Neural progenitor cell (in vitro differentiated cells): ENCODE data around the gene PCSK5. TPM values are rescaled to one million over a fixed set of nuclear protein-coding genes. Genes with fewer than 3 reads are reported as not detected.

Experiments used
- DNase-seq: peaks from one replicate; pipeline ENCODE4 v3.0.0-alpha.2; 2016; ENCODE audit warnings: low spot score
- H2AFZ ChIP-seq: fragments of 200-600 bp; sonication (generic); replicated peaks from 2 replicates; pipeline ENCODE4 v1.6.1; 2016; ENCODE audit warnings: antibody characterized with exemption
- H3F3A ChIP-seq: fragments of 200-600 bp; sonication (generic); 2 replicates; pipeline ENCODE4 v1.6.1; 2016; ENCODE audit warnings: antibody characterized with exemption, low read depth
- H3K27ac ChIP-seq: fragments of 200-600 bp; sonication (generic); 2 replicates; pipeline ENCODE4 v1.5.1; 2016; ENCODE audit warnings: mild to moderate bottlenecking
- H3K27me3 ChIP-seq: fragments of 200-600 bp; sonication (generic); 2 replicates; pipeline ENCODE4 v1.6.1; 2016; ENCODE audit warnings: mild to moderate bottlenecking, moderate library complexity
- H3K36me3 ChIP-seq: fragments of 200-600 bp; sonication (generic); 2 replicates; pipeline ENCODE4 v1.5.1; 2016
- H3K4me1 ChIP-seq: fragments of 200-600 bp; sonication (generic); 2 replicates; pipeline ENCODE4 v1.6.1; 2016; ENCODE audit warnings: mixed run types
- H3K4me2 ChIP-seq: fragments of 200-600 bp; sonication (generic); 2 replicates; pipeline ENCODE4 v1.6.1; 2016
- H3K4me3 ChIP-seq: fragments of 200-600 bp; sonication (generic); 2 replicates; pipeline ENCODE4 v1.5.1; 2016
- H3K79me2 ChIP-seq: fragments of 200-600 bp; sonication (generic); 2 replicates; pipeline ENCODE4 v1.6.1; 2016; ENCODE audit warnings: low read depth
- H3K9ac ChIP-seq: fragments of 200-600 bp; sonication (generic); 2 replicates; pipeline ENCODE4 v1.6.1; 2016
- H3K9me3 ChIP-seq: fragments of 200-600 bp; sonication (generic); 2 replicates; pipeline ENCODE4 v1.5.1; 2016; ENCODE audit warnings: low read depth
- H4K20me1 ChIP-seq: fragments of 200-600 bp; sonication (generic); 2 replicates; pipeline ENCODE4 v1.6.1; 2016; ENCODE audit warnings: low read depth
- H3K27ac Mint-ChIP-seq: 3 replicates; pipeline ENCODE4 v1.8.0; 2021; ENCODE audit warnings: mixed read lengths
- H3K27me3 Mint-ChIP-seq: 2 replicates; pipeline ENCODE4 v1.8.0; 2022; ENCODE audit warnings: low read depth, mild to moderate bottlenecking, inconsistent platforms, moderate library complexity, mixed read lengths; ENCODE audit not compliant: insufficient read depth
- H3K36me3 Mint-ChIP-seq: 3 replicates; pipeline ENCODE4 v1.8.0; 2021; ENCODE audit warnings: mixed read lengths
- H3K4me1 Mint-ChIP-seq: 3 replicates; pipeline ENCODE4 v1.8.0; 2021; ENCODE audit warnings: mixed read lengths
- H3K4me3 Mint-ChIP-seq: 3 replicates; pipeline ENCODE4 v1.8.0; 2021; ENCODE audit warnings: mild to moderate bottlenecking, moderate library complexity, mixed read lengths
- H3K9me3 Mint-ChIP-seq: 3 replicates; pipeline ENCODE4 v1.8.0; 2020; ENCODE audit warnings: mixed read lengths
- EZH2 ChIP-seq: fragments of 200-600 bp; sonication (generic); IDR thresholded peaks from 2 replicates; pipeline ENCODE4 v1.6.1; 2017; ENCODE audit warnings: antibody characterized with exemption, mild to moderate bottlenecking, moderate library complexity
- EZH2phosphoT487 ChIP-seq: fragments of 200-600 bp; sonication (generic); IDR thresholded peaks from 2 replicates; pipeline ENCODE4 v1.6.1; 2017; ENCODE audit warnings: antibody characterized with exemption
- total RNA-seq: library from RNA; depleted of rRNA; stranded (reverse); fragments of >200 nt; gene quantifications from 2 replicates; pipeline ENCODE4 v1.2.3, GENCODE V29; 2015; ENCODE audit warnings: low replicate concordance
- TF ChIP-seq, protein P1 (sequence below): fragments of 200-600 bp; sonication (generic); IDR thresholded peaks from 2 replicates; pipeline ENCODE4 v1.5.1; 2017; ENCODE audit warnings: antibody characterized with exemption, mild to moderate bottlenecking

The PCSK5 gene
- total RNA-seq, 1 donor from 2014 or later, result 23.4 TPM

DNA sequence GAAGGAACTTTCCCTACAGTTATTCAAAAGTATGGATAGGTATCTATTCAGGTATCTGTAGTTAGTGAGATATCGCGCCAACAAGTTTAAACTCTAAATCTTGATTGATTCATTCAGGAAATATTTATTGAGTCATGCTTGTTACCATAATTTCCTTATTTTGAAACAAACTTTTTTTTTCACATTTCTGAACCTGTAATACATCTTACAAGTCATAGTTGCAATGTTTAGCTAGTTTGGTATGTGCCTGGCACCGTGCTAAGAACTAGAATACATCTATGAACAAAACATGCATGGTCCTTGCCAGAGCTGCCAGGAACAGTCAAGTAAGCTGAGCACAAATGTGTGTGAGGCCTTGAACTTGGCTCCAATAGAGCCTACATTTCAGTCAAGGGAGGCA lies 226.4 kb downstream of the PCSK5 start:
- Mint-ChIP-seq H3K4me1 (peaks cover 3% of the 10 kb centered on the region), H3K27me3 (no peaks in the 10 kb centered on the region), H3K36me3 (peaks cover 2% of the 10 kb centered on the region), H3K9me3 (no peaks in the 10 kb centered on the region), H3K27ac (no peak overlapping the region), H3K4me3 (no peak overlapping the region)
- H3K79me2 ChIP-seq, result no peaks in the 10 kb centered on the region
- H3K4me2 ChIP-seq, result no peak overlapping the region
- no peaks in the 10 kb centered on the region for H3K9me3 ChIP-seq
- no peak overlapping the region for H3K4me3 ChIP-seq
- no peaks in the 10 kb centered on the region for H3K4me1 ChIP-seq
- no peak for DNase-seq
- no peaks in the 10 kb centered on the region for H4K20me1 ChIP-seq
- TF ChIP-seq EZH2 (no peak), EZH2phosphoT487 (no peak)
- TF ChIP-seq, protein P1, sequence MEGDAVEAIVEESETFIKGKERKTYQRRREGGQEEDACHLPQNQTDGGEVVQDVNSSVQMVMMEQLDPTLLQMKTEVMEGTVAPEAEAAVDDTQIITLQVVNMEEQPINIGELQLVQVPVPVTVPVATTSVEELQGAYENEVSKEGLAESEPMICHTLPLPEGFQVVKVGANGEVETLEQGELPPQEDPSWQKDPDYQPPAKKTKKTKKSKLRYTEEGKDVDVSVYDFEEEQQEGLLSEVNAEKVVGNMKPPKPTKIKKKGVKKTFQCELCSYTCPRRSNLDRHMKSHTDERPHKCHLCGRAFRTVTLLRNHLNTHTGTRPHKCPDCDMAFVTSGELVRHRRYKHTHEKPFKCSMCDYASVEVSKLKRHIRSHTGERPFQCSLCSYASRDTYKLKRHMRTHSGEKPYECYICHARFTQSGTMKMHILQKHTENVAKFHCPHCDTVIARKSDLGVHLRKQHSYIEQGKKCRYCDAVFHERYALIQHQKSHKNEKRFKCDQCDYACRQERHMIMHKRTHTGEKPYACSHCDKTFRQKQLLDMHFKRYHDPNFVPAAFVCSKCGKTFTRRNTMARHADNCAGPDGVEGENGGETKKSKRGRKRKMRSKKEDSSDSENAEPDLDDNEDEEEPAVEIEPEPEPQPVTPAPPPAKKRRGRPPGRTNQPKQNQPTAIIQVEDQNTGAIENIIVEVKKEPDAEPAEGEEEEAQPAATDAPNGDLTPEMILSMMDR, result no peak
- H3K27ac ChIP-seq, result no peak overlapping the region
- H3K9ac ChIP-seq, result no peak overlapping the region
- no peaks in the 10 kb centered on the region for H3K36me3 ChIP-seq
- no peak overlapping the region for H2AFZ ChIP-seq
- peaks cover 4% of the 10 kb centered on the region for H3F3A ChIP-seq
- H3K27me3 ChIP-seq, result no peaks in the 10 kb centered on the region

DNA sequence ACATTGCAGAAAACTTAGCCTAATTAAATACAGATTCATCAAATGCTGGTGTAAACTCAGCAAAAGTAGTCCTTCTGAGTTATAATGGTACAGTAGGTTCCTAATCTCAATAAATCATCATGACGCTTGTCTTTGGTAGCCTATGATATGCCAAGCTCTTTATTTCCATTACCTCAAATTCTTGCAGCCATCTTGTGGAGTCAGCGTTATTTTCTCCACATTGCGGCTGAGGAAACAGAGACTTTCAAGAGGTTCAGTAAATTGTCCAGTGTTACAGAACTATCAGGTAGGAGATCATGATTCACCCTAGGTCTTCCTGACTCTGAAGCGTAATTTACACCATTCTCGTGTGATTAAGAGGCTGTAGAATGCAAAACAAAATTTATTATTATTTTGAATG lies 237.2 kb downstream of the PCSK5 start:
- Mint-ChIP-seq H3K9me3 (no peaks in the 10 kb centered on the region), H3K27me3 (no peaks in the 10 kb centered on the region)

DNA sequence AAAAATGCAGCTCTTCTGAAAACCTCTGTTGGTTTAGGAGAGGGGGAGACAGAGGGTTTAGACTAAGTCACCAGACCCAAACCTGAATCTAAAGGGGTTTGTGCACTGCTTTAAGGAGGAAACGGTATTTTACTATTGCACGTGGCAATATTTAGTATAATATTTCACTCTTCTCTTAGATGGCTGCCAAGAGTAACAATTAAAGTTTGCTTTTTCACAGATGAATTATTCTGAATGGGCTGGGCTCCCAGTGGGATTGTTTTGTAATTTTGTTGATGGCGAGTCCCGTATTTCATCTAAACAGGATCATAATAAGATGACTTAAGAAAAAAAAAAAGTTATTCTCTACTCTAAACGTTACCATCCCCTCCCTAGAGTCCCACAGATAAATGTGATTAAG lies 245.4 kb downstream of the PCSK5 start:
- Histone ChIP-seq H3K4me1 (peaks cover 8% of the 10 kb centered on the region), H3K36me3 (no peaks in the 10 kb centered on the region), H3K79me2 (no peaks in the 10 kb centered on the region), H3K4me3 (no peak overlapping the region), H3K9ac (no peak overlapping the region), H4K20me1 (no peaks in the 10 kb centered on the region), H2AFZ (no peak overlapping the region), H3F3A (no peaks in the 10 kb centered on the region), H3K27ac (no peak overlapping the region), H3K9me3 (no peaks in the 10 kb centered on the region), H3K27me3 (no peaks in the 10 kb centered on the region), H3K4me2 (no peak overlapping the region)
- H3K36me3 Mint-ChIP-seq, result peaks cover 2% of the 10 kb centered on the region
- TF ChIP-seq EZH2phosphoT487, result no peak
- TF ChIP-seq, protein P1, result no peak
- no peak for TF ChIP-seq EZH2
- no peak for DNase-seq
- no peaks in the 10 kb centered on the region for H3K4me1 Mint-ChIP-seq
- H3K27ac Mint-ChIP-seq, result no peak overlapping the region
- H3K4me3 Mint-ChIP-seq, result no peak overlapping the region
- no peaks in the 10 kb centered on the region for H3K27me3 Mint-ChIP-seq
- no peaks in the 10 kb centered on the region for H3K9me3 Mint-ChIP-seq

More for the DNA sequence above, 237.2 kb downstream of the PCSK5 start:
- Mint-ChIP-seq H3K4me1 (no peaks in the 10 kb centered on the region), H3K4me3 (no peak overlapping the region), H3K36me3 (peaks cover 11% of the 10 kb centered on the region), H3K27ac (no peak overlapping the region)
- no peak for DNase-seq
- H3K9me3 ChIP-seq, result no peaks in the 10 kb centered on the region
- no peak overlapping the region for H3K4me3 ChIP-seq
- no peak overlapping the region for H3K27ac ChIP-seq
- TF ChIP-seq, protein P1, result no peak
- TF ChIP-seq EZH2phosphoT487 (no peak), EZH2 (no peak)
- no peak overlapping the region for H3K9ac ChIP-seq
- H3K4me2 ChIP-seq, result no peak overlapping the region
- no peaks in the 10 kb centered on the region for H3K36me3 ChIP-seq
- no peak overlapping the region for H2AFZ ChIP-seq
- no peaks in the 10 kb centered on the region for H3F3A ChIP-seq
- peaks cover 12% of the 10 kb centered on the region for H3K4me1 ChIP-seq
- no peaks in the 10 kb centered on the region for H4K20me1 ChIP-seq
- H3K79me2 ChIP-seq, result no peaks in the 10 kb centered on the region
- H3K27me3 ChIP-seq, result no peaks in the 10 kb centered on the region
